HepG2 (cell line): ENCODE measurements around the gene PLIN5. TPM values are rescaled to one million over a fixed set of nuclear protein-coding genes. Genes with fewer than 3 reads are reported as not detected.

Experiments used
- GABPA ChIP-seq, 2 experiments: IDR thresholded peaks; 2 replicates each; pipeline ENCODE4 v1.6.1; 2011 to 2016; ENCODE audit warnings: low read depth in 2 of 2, low read length in 1 of 2, missing biosample characterization in 1 of 2, missing genetic modification characterization in 1 of 2
- NFYC ChIP-seq: IDR thresholded peaks from 2 replicates; pipeline ENCODE4 v1.6.1; 2016; ENCODE audit warnings: missing genetic modification reagents, missing compliant biosample characterization
- SMC3 ChIP-seq: IDR thresholded peaks from 2 replicates; pipeline ENCODE4 v1.6.1; 2011; ENCODE audit warnings: low read length, improper control_type of control experiment
- SMYD3 ChIP-seq: sonication (generic); formaldehyde crosslinking; IDR thresholded peaks from 2 replicates; pipeline ENCODE4 v1.8.1; 2023; ENCODE audit warnings: mild to moderate bottlenecking, missing genetic modification reagents
- ZNF34 ChIP-seq: sonication (generic); formaldehyde crosslinking; IDR thresholded peaks from 2 replicates; pipeline ENCODE4 v1.4.0; 2020; ENCODE audit warnings: mild to moderate bottlenecking, missing genetic modification reagents, borderline replicate concordance
- ZNF607 ChIP-seq: sonication (generic); formaldehyde crosslinking; IDR thresholded peaks from 2 replicates; pipeline ENCODE4 v1.5.1; 2020; ENCODE audit warnings: missing genetic modification reagents, mild to moderate bottlenecking, borderline replicate concordance
- polyA plus RNA-seq, 8 experiments: library from polyadenylated mRNA; depleted of rRNA in 3 of 8; stranded (reverse) in 7 of 8; unstranded in 1 of 8; fragments of >200 nt; fragmentation: Illumina TruSeq in 4 of 8; extraction: Trizol in 4 of 8; gene quantifications; 2 replicates each; pipeline versions ENCODE4 v1.2.1 to v1.2.3, GENCODE V29; 2011 to 2016; ENCODE audit warnings: low read depth in 4 of 8, missing spikeins in 1 of 8, mixed read lengths in 1 of 8; ENCODE audit not compliant: insufficient read depth in 1 of 8
- total RNA-seq, 5 experiments: library from RNA; depleted of rRNA; stranded (reverse); fragments of >200 nt; fragmentation: Illumina TruSeq; extraction: Trizol; gene quantifications; 2 replicates each; pipeline ENCODE4 v1.2.3, GENCODE V29; 2016; ENCODE audit warnings: low read depth in 1 of 5
- TF ChIP-seq, protein P1 (sequence below): sonication (generic); formaldehyde crosslinking; IDR thresholded peaks from 2 replicates; pipeline ENCODE4 v1.5.1; 2020; ENCODE audit warnings: mild to moderate bottlenecking, missing genetic modification reagents, moderate library complexity
- TF ChIP-seq, protein P2 (sequence below), 2 experiments: fragments of 450-650 bp in 1 of 2; sonication (generic) in 1 of 2; formaldehyde crosslinking; IDR thresholded peaks; 2 replicates each; pipeline versions ENCODE4 v1.5.0 to v1.8.0; 2020 to 2022; ENCODE audit warnings: mild to moderate bottlenecking in 1 of 2, missing genetic modification reagents in 1 of 2
- TF ChIP-seq, protein P3 (sequence below): sonication (generic); formaldehyde crosslinking; IDR thresholded peaks from 2 replicates; pipeline ENCODE4 v1.4.0; 2020; ENCODE audit warnings: missing genetic modification reagents, borderline replicate concordance

Gene PLIN5
- total and polyA plus RNA-seq, 2 of the 13 experiments (the other 11 are each of a cell fraction or from before 2014, with no cell fraction given), result 1.8 to 4.8 TPM

DNA sequence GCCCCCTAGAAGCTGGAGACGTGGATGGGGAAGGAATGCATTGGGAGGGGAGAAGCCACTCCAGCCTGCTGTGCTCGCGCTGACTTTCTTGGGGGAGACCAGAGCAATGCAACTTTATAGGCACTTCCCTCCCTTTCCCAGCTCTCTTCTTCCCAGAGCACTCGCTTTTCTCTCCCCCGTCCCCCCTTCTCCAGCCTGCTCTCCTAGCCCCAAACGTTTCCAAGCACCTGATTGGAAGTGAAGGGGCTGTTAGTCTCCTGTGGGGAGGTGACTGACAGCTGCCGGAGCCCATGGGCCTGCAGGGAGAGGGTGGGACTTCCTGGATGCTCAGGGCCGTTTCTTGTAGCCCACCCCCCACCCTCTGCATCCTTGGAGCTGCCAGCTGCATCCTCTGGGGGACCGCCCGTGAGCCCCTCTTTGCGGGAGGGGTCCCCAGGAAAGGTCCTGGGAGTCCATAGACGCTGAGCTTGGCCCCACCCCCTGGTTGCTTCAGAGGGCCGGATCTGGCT lies 60.5 kb downstream of the PLIN5 start (continued):
- TF ChIP-seq, protein P1, sequence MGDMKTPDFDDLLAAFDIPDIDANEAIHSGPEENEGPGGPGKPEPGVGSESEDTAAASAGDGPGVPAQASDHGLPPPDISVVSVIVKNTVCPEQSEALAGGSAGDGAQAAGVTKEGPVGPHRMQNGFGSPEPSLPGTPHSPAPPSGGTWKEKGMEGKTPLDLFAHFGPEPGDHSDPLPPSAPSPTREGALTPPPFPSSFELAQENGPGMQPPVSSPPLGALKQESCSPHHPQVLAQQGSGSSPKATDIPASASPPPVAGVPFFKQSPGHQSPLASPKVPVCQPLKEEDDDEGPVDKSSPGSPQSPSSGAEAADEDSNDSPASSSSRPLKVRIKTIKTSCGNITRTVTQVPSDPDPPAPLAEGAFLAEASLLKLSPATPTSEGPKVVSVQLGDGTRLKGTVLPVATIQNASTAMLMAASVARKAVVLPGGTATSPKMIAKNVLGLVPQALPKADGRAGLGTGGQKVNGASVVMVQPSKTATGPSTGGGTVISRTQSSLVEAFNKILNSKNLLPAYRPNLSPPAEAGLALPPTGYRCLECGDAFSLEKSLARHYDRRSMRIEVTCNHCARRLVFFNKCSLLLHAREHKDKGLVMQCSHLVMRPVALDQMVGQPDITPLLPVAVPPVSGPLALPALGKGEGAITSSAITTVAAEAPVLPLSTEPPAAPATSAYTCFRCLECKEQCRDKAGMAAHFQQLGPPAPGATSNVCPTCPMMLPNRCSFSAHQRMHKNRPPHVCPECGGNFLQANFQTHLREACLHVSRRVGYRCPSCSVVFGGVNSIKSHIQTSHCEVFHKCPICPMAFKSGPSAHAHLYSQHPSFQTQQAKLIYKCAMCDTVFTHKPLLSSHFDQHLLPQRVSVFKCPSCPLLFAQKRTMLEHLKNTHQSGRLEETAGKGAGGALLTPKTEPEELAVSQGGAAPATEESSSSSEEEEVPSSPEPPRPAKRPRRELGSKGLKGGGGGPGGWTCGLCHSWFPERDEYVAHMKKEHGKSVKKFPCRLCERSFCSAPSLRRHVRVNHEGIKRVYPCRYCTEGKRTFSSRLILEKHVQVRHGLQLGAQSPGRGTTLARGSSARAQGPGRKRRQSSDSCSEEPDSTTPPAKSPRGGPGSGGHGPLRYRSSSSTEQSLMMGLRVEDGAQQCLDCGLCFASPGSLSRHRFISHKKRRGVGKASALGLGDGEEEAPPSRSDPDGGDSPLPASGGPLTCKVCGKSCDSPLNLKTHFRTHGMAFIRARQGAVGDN (CRISPR knock-in tag), result peak; percentile 24; the same call in 1 of the 2 replicates
- TF ChIP-seq SMC3 (no peak), ZNF607 (CRISPR knock-in tag) (no peak), GABPA (IDR thresholded peaks at IDR 0.05; ENCODE audit: low read depth, low read length) (peak; percentile 72), GABPA (CRISPR knock-in tag; IDR thresholded peaks at IDR 0.05; ENCODE audit: low read depth) (peak; percentile 90), SMYD3 (CRISPR knock-in tag) (no peak), NFYC (CRISPR knock-in tag) (peak; percentile 86), ZNF34 (CRISPR knock-in tag) (no peak)
- TF ChIP-seq, protein P2, sequence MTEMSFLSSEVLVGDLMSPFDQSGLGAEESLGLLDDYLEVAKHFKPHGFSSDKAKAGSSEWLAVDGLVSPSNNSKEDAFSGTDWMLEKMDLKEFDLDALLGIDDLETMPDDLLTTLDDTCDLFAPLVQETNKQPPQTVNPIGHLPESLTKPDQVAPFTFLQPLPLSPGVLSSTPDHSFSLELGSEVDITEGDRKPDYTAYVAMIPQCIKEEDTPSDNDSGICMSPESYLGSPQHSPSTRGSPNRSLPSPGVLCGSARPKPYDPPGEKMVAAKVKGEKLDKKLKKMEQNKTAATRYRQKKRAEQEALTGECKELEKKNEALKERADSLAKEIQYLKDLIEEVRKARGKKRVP (CRISPR knock-in tag; IDR thresholded peaks at IDR 0.05), result no peak
- TF ChIP-seq, protein P3, sequence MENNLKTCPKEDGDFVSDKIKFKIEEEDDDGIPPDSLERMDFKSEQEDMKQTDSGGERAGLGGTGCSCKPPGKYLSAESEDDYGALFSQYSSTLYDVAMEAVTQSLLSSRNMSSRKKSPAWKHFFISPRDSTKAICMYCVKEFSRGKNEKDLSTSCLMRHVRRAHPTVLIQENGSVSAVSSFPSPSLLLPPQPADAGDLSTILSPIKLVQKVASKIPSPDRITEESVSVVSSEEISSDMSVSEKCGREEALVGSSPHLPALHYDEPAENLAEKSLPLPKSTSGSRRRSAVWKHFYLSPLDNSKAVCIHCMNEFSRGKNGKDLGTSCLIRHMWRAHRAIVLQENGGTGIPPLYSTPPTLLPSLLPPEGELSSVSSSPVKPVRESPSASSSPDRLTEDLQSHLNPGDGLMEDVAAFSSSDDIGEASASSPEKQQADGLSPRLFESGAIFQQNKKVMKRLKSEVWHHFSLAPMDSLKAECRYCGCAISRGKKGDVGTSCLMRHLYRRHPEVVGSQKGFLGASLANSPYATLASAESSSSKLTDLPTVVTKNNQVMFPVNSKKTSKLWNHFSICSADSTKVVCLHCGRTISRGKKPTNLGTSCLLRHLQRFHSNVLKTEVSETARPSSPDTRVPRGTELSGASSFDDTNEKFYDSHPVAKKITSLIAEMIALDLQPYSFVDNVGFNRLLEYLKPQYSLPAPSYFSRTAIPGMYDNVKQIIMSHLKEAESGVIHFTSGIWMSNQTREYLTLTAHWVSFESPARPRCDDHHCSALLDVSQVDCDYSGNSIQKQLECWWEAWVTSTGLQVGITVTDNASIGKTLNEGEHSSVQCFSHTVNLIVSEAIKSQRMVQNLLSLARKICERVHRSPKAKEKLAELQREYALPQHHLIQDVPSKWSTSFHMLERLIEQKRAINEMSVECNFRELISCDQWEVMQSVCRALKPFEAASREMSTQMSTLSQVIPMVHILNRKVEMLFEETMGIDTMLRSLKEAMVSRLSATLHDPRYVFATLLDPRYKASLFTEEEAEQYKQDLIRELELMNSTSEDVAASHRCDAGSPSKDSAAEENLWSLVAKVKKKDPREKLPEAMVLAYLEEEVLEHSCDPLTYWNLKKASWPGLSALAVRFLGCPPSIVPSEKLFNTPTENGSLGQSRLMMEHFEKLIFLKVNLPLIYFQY (CRISPR knock-in tag), result no peak
